ENCODE data around the gene MINDY1. TPM values are rescaled to one million over a fixed set of nuclear protein-coding genes. Genes with fewer than 3 reads are reported as not detected.

The MINDY1 gene
- total and polyA plus RNA-seq, 10 of the 15 experiments (the other 5 are each of a cell fraction or from before 2014, with no cell fraction given) = 0.48 to 8.8 (median 5.0) TPM

DNA sequence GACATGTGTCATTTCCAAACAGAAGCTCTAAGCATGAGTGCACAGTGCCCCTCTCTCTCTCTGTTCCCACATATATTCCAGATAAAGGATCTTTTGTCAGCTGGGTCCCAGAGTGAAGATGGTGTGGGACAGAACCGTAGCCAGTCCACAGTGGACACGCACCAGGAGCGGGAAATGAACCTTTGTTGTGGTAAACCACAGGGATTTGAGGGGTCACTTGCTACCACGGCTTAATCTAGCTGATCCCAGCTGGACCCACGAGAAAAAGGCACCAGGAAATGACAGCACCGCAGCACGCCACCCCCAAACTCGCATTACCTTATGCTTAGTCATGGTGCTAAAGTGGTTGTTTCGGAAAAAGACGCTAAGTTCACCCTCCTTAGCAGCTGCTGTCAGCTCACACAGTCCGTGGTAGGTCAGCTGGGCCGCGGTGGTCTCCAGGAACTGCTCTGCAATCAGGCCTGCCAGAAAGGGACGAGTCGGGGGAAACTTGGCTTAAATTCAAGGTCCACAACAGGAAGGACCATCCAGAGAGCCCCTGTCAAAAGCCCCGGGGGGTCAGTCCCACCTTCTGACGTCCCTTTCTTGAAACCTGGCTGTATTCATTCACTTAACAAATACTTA, 7.5 kb downstream of the MINDY1 start:
- SMC1A ChIA-PET (ENCODE audit: uncharacterized antibody, unreplicated experiment) = interaction anchor here (0.7 to 2.0 kb wide), 2 partner anchors 11 to 1062 kb away, joined by 3 to 5 read pairs; no protein-coding TSS in a partner anchor
- no peak for DNase-seq (ENCODE audit: low read depth, low spot score)
- Histone ChIP-seq H3K27me3 (replicated peaks in 1 of 2; ENCODE audit: control insufficient read depth in 2 of 2, insufficient read depth in 2 of 2, low read length in 1 of 2) (no peaks in the 10 kb centered on the region), H3K4me3 (no peak overlapping the region), H3K27ac (ENCODE audit: control insufficient read depth, insufficient read depth) (no peak overlapping the region), H3K4me1 (ENCODE audit: control insufficient read depth, insufficient read depth, low read length) (peaks cover 4% of the 10 kb centered on the region; the same call in 1 of the 2 replicates), H2AFZ (ENCODE audit: control insufficient read depth, low read depth, low read length) (no peak overlapping the region), H4K20me1 (ENCODE audit: control insufficient read depth, insufficient read depth) (no peaks in the 10 kb centered on the region), H3K79me2 (ENCODE audit: control insufficient read depth, insufficient read depth, low read length) (no peaks in the 10 kb centered on the region; the same call in 1 of the 2 replicates), H3K9ac (ENCODE audit: control insufficient read depth, insufficient read depth, low read length) (no peak overlapping the region), H3K9me3 (replicated peaks; ENCODE audit: control insufficient read depth, insufficient read depth, low read length) (no peaks in the 10 kb centered on the region), H3K4me2 (ENCODE audit: control insufficient read depth, insufficient read depth) (no peak overlapping the region), H3K36me3 (ENCODE audit: control insufficient read depth in 2 of 2, insufficient read depth in 2 of 2, low read length in 1 of 2) (no peaks in the 10 kb centered on the region; a peak in 1 of 4 replicates)
- POLR2A ChIA-PET = no interaction called here
- in situ Hi-C loops (cut with MboI) (loop anchor here (5.0 kb wide), 1 partner anchor 742 kb away; the partner anchor contains the start of gene CA14), intact Hi-C loops (cut with micrococcal nuclease; ENCODE audit: unreplicated experiment) (loop anchor here (10.0 kb wide), 1 partner anchor 744 kb away; the partner anchor contains the start of gene CA14)
- no peak for ATAC-seq
- CTCF ChIA-PET = interaction anchor here (0.7 to 16.2 kb wide), 5 partner anchors 18 to 158 kb away, joined by 3 to 252 read pairs (median 4); partner anchors contain the start of genes ANXA9, CERS2 and TNFAIP8L2
- RAD21 ChIA-PET (ENCODE audit: unreplicated experiment) = interaction anchor here (0.6 kb wide), 1 partner anchor 107 kb away, joined by 3 read pairs; no protein-coding TSS in a partner anchor
- TF ChIP-seq NFIC (IDR thresholded peaks at IDR 0.05; ENCODE audit: low read depth, low read length) (no peak), IRF4 (IDR thresholded peaks at IDR 0.05; ENCODE audit: low read depth, low read length) (no peak), NR2F1 (conservative IDR thresholded peaks at IDR 0.05) (no peak), YBX1 (IDR thresholded peaks at IDR 0.05) (no peak), HDAC6 (IDR thresholded peaks at IDR 0.05; ENCODE audit: unreplicated experiment) (no peak), PML (IDR thresholded peaks at IDR 0.05; ENCODE audit: low read length) (no peak), SMAD1 (IDR thresholded peaks at IDR 0.05; ENCODE audit: low read depth, partially characterized antibody) (no peak), RB1 (IDR thresholded peaks at IDR 0.05; ENCODE audit: borderline replicate concordance) (no peak), RELA (IDR thresholded peaks at IDR 0.05; ENCODE audit: borderline replicate concordance, partially characterized antibody) (no peak), MXI1 (IDR thresholded peaks at IDR 0.05; ENCODE audit: low read depth, low read length) (no peak), ZSCAN29 (IDR thresholded peaks at IDR 0.05) (no peak), NR2C2 (IDR thresholded peaks at IDR 0.05; ENCODE audit: borderline replicate concordance, control insufficient read depth, insufficient read length, low read depth) (no peak), POLR2A (IDR thresholded peaks at IDR 0.05; ENCODE audit: low read depth, low read length) (no peak), BACH1 (IDR thresholded peaks at IDR 0.05; ENCODE audit: borderline replicate concordance) (no peak), JUND (IDR thresholded peaks at IDR 0.05; ENCODE audit: low read depth, low read length) (no peak), JUNB (IDR thresholded peaks at IDR 0.05) (no peak), RAD21 (IDR thresholded peaks at IDR 0.05; ENCODE audit: insufficient read depth, low read depth, low read length) (no peak)
- BruUV-seq (replicated peaks) = no TSS peak
- no peak for FAIRE-seq
- WGBS (ENCODE audit: insufficient coverage, insufficient replicate concordance, low lambda C conversion rate, missing lambda C conversion rate) = 67% methylated on average over 17 of the region's 17 CpGs
